GM13976 (cell line): ENCODE data around the gene TEK.

Experiments
- DNase-seq: peaks from one replicate; pipeline ENCODE4 v3.0.0; 2012; ENCODE audit warnings: low spot score
- in situ Hi-C: fragments of 300-500 bp; cut with MboI; formaldehyde crosslinking; loops from one replicate; pipeline ENCODE4 v1.12.0; 2022; ENCODE audit warnings: low sequenced_read_pairs, mixed read lengths, inconsistent platforms; ENCODE audit not compliant: unreplicated experiment
- TF ChIP-seq, protein P1 (sequence below): IDR thresholded peaks from 2 replicates; pipeline ENCODE4 v1.5.1; 2012; ENCODE audit warnings: borderline replicate concordance, mild to moderate bottlenecking; ENCODE audit not compliant: insufficient read depth; ENCODE audit errors: extremely low read depth, missing control alignments, control extremely low read depth

The TEK gene

DNA sequence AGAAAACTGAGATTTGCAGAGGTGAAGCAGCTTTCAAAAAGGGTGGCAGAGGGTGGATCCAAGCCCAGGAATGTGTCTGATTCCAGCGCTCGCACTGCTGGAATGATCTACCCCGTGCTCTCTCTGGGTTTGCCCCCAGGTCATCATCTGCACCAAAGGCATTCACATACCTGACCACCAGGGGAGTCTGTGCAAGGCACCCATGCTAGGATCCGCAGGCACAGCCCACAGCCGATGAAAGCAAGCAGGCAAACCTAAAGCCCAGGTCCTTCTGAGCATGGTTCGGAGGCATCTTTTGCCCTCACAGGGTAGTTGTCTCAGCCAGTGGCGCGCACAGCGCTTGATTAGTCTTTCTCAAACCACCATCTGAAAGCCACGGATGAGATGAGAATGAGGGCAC lies 56.6 kb downstream of the TEK start:
- TF ChIP-seq, protein P1, sequence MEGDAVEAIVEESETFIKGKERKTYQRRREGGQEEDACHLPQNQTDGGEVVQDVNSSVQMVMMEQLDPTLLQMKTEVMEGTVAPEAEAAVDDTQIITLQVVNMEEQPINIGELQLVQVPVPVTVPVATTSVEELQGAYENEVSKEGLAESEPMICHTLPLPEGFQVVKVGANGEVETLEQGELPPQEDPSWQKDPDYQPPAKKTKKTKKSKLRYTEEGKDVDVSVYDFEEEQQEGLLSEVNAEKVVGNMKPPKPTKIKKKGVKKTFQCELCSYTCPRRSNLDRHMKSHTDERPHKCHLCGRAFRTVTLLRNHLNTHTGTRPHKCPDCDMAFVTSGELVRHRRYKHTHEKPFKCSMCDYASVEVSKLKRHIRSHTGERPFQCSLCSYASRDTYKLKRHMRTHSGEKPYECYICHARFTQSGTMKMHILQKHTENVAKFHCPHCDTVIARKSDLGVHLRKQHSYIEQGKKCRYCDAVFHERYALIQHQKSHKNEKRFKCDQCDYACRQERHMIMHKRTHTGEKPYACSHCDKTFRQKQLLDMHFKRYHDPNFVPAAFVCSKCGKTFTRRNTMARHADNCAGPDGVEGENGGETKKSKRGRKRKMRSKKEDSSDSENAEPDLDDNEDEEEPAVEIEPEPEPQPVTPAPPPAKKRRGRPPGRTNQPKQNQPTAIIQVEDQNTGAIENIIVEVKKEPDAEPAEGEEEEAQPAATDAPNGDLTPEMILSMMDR: no peak
- no peak for DNase-seq
- in situ Hi-C loops: no loop called here

DNA sequence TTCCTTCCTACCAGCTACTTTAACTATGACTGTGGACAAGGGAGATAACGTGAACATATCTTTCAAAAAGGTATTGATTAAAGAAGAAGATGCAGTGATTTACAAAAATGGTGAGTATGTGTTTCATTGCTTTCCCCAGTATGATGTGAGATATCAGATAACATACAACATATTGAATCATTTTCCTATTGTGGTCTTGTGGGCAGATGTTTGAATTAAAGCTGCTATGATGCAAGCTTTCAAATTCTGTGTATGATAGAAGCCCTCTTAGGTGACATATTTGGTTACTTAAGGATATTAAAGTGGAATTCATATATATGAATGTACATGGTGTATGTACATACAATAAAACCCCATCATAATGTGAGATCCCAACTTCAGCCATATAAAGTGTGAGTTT lies 59.5 kb downstream of the TEK start:
- in situ Hi-C loops: no loop called here
- TF ChIP-seq, protein P1: no peak
- DNase-seq: no peak

DNA sequence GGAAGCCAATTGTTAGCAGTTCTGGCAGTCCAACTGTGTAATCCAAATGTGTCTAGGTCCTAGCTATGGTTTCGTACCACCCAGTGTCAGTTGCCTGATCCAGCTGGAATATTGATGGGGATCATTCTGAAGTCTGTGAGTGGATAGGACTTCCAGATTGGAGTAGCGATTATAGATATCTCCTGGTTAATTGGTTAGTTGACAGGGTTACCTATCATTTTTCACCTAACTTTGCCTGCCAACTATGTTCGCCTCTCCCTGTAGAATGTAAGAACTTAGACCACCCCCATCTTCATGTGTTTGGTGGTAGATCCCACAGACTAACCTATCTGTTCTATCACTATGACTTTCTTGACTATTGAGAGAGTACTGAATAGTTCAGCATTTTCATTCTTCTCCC lies 59.9 kb downstream of the TEK start:
- DNase-seq: no peak
- in situ Hi-C loops: no loop called here
- TF ChIP-seq, protein P1: no peak

DNA sequence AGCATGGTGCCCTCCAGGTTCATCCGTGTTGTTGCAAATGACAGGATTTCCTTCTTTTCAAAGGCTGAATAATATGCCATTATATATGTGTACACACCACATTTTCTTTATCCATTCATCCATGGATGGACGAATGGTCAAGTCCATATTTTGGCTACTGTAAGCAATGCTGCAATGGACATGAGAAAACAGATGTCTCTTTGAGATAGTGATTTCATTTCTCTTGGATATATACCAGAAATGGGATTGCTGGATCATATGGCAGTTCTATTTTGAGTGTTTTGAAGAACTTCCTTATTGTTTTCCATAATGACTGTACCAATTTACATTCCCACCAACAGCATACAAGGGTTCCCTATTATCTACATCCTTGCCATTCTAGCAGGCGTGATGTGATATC lies 67.9 kb downstream of the TEK start:
- no peak for DNase-seq
- in situ Hi-C loops: no loop called here
- TF ChIP-seq, protein P1: no peak

DNA sequence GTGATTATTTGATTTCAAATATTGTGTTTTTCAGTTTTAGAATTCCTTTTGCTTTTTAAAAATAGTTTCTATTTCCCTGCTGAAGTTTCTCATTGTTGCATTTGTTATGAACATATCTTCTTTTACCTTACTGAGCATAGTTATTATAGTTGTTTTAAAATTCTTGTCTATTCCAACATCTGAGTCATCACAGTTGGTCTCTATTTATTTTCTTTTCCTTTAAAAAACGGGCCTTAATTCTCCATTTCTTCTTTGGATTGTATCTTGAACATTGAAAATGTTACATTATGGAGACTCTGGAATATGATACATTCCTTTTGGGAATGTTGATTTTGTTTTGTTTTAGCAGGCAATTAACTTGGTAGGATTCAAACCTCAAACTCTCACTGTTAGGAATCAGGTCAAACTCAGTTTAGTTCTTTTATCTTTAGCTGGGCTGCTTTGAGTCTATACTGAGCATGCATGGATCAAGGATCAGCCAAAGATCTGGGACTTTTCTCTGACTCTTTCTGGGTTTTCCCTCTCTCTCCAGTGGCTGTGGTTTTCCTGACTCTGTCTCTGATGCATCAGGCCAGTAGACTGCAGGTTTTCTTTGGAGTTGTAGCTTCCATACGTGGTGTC lies 70.3 kb downstream of the TEK start:
- in situ Hi-C loops: no loop called here

DNA sequence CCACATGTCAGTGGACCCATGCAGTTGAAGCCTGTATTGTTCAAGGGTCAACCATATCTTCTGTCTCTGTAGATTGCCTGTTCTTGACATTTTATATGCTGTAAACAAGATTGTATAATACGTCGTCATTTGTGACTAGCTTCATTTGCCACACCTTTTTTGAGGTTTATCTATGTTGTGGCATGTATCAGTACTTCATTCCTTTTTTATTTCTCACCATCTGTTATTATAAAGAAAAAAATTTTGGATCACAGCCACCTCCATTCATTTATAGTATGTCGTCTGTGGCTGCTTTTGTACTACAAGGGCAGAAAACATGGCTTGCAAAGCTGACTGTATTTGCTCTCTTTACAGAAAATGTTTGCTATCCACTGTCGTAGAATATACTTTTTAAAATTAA lies 72.4 kb downstream of the TEK start:
- TF ChIP-seq, protein P1: no peak
- in situ Hi-C loops: no loop called here
- DNase-seq: no peak

More for the DNA sequence above, 70.3 kb downstream of the TEK start:
- TF ChIP-seq, protein P1: no peak
- no peak for DNase-seq
